GM10248 (cell line): ENCODE measurements around the gene KNDC1.
"Not testable (repeated sequence)": the region's sequence is repeated elsewhere in the genome, so short reads cannot be mapped to it uniquely, and the experiment has no call there.

Source experiments
- CTCF ChIA-PET: fragments of 300-600 bp; sonication (Branson Sonifier 250); formaldehyde crosslinking; extraction: SDS; loops from one replicate; lab custom pipeline; 2021; ENCODE audit warnings: antibody characterized with exemption; lab: Yijun Ruan, JAX
- POLR2A ChIA-PET: fragments of 350-650 bp; sonication (Branson Sonifier 250); formaldehyde crosslinking; extraction: SDS; loops from one replicate; lab custom pipeline; 2020; ENCODE audit warnings: antibody characterized with exemption; lab: Yijun Ruan, JAX
- DNase-seq: peaks from one replicate; pipeline ENCODE4 v3.0.0; 2012; ENCODE audit errors: extremely low spot score
- TF ChIP-seq, protein P1 (sequence below): IDR thresholded peaks from 2 replicates; pipeline ENCODE4 v1.5.1; 2012; ENCODE audit warnings: mild to moderate bottlenecking, low read depth; ENCODE audit errors: extremely low read depth, missing control alignments, control extremely low read depth

The KNDC1 gene

DNA sequence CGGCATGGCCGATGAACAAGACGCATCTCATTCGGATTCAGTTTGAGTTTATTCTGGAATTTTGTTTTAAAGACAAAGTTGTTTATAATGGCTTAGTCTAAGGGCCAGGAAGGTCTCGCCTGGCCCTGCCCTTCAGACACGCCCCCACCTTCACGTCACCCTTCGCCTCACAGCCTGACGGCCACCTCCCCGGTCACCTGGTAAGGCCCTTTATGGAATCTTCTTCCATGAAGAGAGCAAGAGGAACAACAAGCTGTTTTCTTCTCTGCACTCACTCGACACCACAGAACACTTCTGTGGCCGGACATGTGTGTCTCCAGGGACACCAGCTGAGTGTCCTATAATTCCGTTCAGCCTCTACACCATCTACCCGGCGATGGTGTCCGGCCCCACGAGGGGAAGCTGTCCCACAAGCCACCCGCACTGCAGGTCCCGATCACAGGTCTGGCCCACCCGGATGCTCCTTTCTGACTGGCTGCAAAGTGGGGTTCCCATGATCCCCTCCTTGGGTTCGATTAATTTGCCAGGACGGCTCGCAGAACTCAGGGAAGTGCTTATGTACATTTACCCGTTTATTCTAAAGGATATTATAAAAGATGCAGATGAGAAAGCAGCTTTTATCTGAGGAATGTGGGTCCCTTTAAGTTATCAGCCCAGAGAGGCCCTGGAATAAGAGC is 17.4 kb upstream of the KNDC1 start:
- ChIA-PET POLR2A (no interaction called here), CTCF (interaction anchor here (0.9 to 1.2 kb wide), 6 partner anchors 16 to 173 kb away, joined by 3 to 5 read pairs (median 3); no protein-coding TSS in a partner anchor)
- DNase-seq, result no peak
- TF ChIP-seq, protein P1, sequence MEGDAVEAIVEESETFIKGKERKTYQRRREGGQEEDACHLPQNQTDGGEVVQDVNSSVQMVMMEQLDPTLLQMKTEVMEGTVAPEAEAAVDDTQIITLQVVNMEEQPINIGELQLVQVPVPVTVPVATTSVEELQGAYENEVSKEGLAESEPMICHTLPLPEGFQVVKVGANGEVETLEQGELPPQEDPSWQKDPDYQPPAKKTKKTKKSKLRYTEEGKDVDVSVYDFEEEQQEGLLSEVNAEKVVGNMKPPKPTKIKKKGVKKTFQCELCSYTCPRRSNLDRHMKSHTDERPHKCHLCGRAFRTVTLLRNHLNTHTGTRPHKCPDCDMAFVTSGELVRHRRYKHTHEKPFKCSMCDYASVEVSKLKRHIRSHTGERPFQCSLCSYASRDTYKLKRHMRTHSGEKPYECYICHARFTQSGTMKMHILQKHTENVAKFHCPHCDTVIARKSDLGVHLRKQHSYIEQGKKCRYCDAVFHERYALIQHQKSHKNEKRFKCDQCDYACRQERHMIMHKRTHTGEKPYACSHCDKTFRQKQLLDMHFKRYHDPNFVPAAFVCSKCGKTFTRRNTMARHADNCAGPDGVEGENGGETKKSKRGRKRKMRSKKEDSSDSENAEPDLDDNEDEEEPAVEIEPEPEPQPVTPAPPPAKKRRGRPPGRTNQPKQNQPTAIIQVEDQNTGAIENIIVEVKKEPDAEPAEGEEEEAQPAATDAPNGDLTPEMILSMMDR, result no peak

DNA sequence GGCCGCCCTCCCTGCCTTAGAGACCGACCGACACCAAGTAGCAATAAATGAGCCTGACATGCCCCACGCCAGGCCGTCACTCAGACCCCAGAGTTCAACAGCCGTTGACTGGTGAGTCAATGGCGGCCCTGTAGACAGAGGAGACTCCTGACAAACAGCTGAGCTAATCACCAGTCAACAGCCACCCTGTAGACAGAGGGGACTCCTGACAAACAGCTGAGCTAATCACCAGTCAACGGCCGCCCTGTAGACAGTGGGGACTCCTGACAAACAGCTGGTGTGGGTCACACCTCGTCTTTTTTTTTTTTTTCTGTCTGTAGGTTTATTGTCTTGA is 16.9 kb upstream of the KNDC1 start:
- DNase-seq, result no peak
- POLR2A ChIA-PET, result no interaction called here
- CTCF ChIA-PET, result interaction anchor here (0.9 to 1.2 kb wide), 8 partner anchors 12 to 173 kb away, joined by 3 to 5 read pairs (median 3); no protein-coding TSS in a partner anchor
- TF ChIP-seq, protein P1, result no peak

- ChIA-PET POLR2A (no interaction called here), CTCF (interaction anchor here (0.9 to 1.7 kb wide), 9 partner anchors 12 to 288 kb away, joined by 3 to 5 read pairs (median 3); no protein-coding TSS in a partner anchor)
- TF ChIP-seq, protein P1, result no peak
- DNase-seq, result no peak
Measured at GRCh38 chr10:133143546-133143945, 16.5 kb upstream of the KNDC1 start.

DNA sequence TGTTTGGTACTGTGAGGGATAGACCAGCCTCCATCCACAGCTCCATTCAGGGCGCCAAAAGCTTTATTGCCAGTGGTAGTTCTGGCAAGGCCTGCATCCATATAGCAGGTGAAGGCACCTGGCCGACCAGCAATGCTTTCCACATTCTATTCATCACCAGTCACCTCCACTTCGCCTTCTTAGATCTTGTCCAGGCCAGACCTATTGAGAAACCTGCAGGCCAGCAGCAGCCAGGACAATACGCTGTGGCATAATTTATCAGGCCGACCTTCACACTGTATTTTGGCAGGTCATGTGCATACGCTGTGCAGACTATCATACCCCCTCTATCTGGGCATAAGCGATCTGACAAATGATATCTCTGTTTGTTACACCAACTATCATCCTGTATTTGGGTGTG is 15.2 kb upstream of the KNDC1 start:
- TF ChIP-seq, protein P1, result no peak
- CTCF ChIA-PET, result interaction anchor here (1.0 to 1.7 kb wide), 2 partner anchors 195 to 289 kb away, joined by 3 read pairs; no protein-coding TSS in a partner anchor
- DNase-seq, result no peak
- POLR2A ChIA-PET, result no interaction called here

- ChIA-PET POLR2A (no interaction called here), CTCF (no interaction called here)
- DNase-seq, result no peak
- TF ChIP-seq, protein P1, result no peak
Measured at GRCh38 chr10:133150226-133150625, 9.8 kb upstream of the KNDC1 start.

DNA sequence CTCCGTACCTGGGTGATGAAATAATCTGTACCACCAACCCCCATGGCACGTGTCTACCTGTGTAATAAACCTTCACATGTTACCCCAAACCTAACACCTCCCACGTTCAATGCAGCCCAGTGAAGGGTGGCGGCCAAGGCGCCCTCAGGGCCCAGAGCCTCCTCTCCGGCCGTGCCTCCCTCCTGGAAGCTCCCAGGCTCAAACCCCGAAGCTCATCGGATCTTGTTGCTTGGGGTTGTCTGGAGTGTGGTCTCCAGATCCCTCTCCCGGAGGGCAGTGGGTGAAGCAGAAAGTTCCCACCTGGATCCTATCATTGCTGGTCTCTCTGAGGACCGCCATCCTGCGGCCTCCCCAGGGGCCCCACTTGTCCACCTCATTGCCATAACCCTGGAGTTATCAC is 9.4 kb upstream of the KNDC1 start:
- ChIA-PET POLR2A (no interaction called here), CTCF (no interaction called here)
- DNase-seq, result no peak
- TF ChIP-seq, protein P1, result no peak

- POLR2A ChIA-PET, CTCF ChIA-PET, DNase-seq: not testable (repeated sequence)
Measured at GRCh38 chr10:133151071-133151470, 8.9 kb upstream of the KNDC1 start.
